Left hindlimb (tissue), 1 donor: Measurements from ENCODE around the gene TENT5A.
A peak's percentile ranks its signal among the peaks of the same experiment; 100 is the strongest.
"Not testable (repeated sequence)": the region's sequence is repeated elsewhere in the genome, so short reads cannot be mapped to it uniquely, and the experiment has no call there.

Experiments
- DNase-seq: peaks from one replicate; pipeline ENCODE4 v3.0.0-alpha.2; 2018

TENT5A gene

DNA sequence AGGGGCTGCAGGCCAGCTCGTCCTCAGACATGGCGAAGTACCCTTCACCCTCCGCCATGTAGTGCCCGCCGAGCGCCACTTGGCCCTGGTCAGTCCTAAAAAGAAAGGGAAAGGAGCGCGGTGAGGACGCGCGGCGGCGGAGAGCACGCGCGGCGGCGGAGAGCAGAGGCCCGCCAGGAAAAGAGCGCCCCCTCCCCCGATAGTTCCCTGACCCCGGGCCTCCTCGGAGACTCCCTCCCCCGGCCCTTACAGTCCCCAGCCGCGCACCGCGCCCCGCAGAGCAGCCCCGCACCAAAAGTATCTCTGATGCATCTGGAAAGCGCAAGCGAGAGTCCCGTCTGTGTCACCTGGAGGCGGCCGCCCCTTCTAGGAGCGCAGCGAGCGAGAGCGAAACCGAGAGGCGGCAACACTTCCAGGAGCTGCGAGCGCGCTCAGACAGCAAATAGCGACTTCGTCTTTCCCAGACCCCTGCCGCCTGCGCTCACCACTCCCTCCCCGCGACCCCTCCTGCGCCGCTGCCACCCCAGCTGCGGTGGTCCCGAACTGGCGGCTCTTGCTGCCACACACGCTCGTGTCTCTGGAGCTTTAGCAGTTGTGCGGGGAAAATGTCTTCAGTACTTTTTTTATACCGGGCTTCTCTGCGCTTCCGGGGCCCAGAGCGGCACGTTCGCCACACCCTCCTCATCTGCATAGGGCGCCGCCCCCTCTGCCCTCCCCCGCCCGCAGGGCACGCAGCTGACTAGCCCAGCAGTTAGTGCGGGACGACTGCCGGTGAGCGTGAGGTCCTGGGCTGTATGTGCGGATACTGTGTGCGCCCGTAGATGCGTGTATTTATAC lies at the start of gene TENT5A:
TENT5A (minus strand) TSS at position 598 of the 837 bp plus-strand sequence; CDS start at position 58, 540 bp downstream.
- DNase-seq: peak; percentile 95

DNA sequence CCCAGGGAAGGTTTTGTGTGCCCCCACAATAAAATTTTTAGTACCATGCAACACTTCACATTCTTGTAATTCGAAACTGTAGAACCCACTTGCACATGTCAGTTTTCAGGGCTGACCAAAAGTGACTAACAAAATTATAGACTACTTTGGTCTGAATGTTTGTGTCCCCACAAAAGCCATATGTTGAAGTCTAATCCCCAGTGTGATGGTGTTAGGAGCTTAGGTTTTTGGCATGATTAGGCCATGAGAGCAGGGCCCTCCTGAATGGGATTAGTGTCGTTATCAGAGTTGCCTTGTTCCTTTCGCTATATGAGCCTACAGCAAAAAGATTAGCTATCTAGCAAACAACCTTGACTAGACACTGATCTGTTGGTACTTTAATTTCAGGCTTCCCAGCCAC lies 49.0 kb upstream of the TENT5A start:
- no peak for DNase-seq

DNA sequence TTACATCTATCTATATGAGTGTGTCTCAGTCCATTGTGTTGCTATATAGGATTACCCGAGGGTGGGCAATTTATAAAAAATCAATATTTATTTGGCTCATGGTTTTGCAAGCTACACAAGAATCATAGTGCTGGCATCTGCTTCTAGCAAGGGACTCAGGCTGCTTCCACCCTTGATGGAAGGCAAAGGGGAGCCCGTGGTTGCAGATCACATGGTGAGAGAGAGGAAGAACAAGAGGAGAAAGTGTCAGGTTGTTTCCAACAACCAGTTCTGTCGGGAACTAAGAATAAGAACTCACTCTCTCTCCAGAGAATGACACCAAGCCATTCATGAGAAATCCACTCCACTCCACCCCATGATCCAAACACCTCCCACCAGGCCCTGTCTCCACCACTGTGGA lies 48.2 kb upstream of the TENT5A start:
- DNase-seq: no peak

DNA sequence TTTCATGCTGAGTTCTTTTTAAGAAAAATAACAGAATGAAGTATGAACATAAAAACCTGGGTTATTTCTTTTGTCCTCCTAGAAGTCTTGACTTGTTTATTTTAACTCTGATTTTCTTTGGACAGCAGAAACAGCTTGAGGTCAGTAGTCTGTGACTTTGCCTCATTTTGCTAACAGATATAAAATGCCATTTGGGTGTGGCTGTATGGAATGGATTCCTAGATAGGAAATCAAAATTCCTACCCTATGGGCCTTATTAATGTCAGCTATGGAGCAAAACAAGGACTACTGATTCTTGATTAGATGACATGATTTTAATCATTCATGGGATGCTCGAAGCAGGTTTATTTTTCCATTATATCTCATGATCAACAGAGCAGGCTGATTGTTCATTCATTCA lies 46.8 kb upstream of the TENT5A start:
- no peak for DNase-seq

DNA sequence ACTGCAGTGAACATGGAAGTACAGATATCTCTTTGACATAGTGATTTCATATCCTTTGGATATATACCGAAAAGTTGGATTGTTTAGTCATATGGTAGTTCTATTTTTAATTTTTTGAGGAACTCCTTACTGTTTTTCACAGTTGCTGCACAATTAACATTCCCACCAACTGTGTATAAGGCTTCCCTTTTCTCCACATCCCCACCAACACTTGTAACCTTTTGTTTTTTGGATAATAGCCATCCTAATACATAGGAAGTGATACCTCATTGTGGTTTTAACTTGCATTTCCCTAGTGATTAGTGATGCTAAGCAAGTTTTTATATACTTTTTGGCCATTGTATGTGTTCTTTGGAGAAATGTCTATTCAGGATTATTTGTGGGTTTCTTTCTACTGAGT lies 45.1 kb upstream of the TENT5A start:
- DNase-seq: no peak

DNA sequence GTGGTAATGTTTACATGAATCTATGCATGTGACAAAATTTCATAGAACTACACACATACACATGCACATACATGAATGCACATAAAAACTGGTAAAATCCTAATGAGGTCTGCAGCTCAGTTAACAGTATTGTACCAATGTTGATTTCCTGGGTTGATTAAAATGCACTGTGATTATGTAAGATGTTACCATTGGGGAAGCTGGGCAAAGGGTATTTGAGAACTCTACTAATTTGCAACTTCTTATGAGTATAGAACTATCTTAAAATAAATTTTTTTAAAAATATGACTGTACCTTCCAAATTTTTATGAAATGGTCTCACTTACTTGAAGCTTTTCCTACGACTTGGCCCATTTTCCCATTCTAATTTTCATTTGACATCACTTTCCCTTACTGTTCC lies 43.4 kb upstream of the TENT5A start:
- no peak for DNase-seq

DNA sequence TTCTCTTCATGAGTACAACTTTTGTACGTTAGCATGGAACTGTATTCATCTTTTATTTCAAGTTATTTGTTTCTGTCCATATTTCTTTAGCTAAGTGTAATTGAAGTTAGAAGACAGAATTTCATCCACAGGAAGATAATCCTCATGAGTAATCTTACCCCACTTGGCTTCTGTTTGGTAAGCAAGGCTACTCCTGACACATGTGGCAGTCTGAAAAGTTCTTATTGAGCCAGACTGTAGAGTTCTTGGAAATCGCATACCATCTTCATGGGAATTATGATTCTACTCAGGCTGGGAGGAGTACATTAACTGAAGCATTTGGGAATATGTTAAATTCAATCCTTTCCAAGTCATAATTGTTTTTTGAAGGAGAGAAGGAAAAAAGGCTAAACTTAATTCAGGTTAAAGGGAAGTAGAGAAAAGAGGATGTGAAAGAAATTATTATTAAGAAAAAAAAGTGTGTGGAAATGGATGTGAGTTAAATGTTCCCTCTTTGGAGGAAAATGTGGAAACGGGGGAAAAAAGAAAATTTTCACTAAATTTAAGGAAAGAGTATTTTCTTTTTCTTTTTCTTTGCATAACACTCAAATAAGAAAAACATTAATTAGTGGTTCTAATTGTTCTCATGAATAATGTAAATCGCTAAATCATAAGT lies 41.5 kb upstream of the TENT5A start:
- no peak for DNase-seq

DNA sequence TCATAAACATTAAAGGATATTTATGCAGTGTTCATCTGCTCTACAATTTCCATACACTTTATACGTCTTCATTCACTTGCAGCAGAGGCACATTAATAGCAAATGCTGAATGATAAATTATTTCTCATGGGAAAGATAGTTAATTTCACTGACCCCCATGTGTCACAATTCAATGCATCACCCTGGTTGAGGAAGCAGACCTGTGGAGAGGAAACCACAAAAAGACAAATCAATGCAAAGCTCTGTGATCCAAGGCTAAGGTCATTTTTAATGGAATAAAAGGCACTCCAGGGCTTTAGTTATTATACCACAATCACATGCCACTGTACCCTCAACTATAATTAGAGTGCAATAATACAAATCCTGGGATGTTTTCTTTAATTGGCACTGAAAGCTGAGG lies 40.3 kb upstream of the TENT5A start:
- DNase-seq: no peak

DNA sequence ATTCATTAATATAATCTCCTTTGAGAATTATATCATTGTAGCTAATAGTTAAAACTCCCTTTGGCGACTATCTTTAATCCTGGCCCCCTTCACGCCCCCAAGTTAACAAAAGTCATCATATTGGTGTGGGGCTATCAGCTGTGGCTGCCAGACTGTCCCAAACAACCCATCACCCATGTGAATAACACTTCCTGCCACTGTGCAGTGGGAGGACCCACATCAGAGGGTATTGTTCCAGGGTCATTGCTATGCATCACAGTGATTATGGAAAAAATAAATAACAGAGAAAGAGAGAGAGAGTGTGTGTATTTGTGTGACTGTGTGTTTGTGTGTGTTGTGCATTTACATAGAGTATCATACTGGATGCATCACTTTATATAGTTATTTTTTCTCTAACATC lies 39.3 kb upstream of the TENT5A start:
- no peak for DNase-seq

DNA sequence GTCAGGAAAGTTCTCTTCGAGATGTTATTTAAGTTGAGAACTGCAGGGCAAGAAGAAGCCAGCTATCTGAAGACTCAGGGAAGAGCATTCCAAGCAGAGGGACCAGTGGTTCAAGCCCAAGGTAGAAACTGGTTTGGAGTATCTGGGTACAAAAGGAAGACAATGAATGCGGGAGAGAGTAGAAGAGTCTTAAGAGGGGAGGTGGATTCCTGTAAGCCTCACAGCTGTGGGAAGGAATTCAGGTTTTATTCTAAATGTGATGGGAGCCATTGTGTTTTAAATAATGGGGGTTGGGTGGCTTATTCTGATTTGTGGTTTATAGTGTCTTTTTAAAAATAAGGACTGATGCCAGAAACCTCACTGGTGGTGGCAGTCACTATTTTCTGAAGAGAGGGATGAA lies 37.6 kb upstream of the TENT5A start:
- no peak for DNase-seq

DNA sequence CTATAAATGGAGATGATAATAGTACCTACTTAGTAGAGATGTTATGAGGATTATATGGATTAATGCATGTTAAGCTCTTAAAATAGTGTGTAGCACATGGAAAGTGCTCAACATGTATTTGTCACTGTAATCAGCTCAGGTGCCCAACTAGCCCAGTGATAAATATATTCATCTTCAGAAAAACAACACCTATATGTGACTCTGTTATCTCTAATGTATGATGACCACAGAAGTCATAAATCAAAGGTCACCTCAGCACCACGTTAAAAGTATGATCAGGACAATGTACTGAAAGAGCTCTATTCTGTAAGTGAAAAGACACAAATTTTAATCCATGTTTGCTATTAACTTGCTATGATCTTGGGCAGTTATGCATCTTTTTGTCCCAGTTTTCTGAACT lies 36.8 kb upstream of the TENT5A start:
- DNase-seq: no peak

DNA sequence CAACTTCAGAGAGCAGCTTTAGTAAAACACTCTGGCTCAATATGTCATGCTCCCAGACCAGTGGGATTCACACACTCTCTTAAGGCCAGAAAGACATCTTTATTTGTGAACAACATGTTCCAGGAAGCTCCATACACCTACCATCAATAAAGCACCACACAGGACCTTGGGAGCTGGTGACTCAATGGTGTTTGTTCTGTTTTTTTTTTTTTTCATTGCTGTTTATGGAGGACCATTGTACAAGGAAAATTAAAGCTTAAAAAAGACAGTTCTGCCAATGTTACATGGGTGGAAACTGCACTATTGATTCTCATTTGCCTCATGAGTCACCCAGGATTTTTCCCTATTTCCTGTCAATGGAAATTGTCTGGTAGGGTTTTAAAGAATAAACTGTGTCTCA lies 36.3 kb upstream of the TENT5A start:
- DNase-seq: no peak

DNA sequence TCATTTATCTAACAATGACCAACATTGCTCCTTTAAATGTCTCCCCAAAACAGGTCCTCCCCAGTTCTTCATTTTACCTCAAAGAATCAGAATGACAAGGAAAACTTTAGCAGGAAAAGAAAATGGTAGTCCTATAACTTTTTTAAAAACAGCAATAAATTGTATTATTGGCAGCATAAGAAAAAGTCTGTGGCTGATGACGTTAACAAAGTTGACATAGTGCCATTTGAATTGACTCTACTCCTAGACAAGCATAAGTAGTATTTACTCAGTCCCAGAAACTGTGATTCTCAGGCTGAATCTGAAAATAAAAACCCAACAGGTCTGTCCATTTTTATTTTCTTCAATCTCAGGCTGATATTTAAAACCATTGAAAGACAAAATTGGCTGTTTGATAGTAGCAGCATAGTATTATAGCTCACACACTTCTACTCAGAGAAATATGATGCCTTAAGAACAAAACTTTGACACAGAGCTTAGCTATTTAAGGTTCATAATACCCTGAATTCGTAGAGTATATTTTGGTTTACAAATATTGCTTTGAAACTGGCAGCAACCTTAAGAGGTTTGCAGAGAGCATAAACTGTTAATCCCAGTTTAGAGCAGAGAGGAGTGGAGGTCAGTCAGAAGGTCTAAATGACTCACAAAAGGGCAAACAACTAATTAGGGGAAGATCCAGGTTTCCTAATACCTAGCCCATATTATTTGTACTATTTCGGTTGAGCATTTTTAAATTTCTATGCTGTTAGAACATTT lies 35.0 kb upstream of the TENT5A start:
- no peak for DNase-seq

DNA sequence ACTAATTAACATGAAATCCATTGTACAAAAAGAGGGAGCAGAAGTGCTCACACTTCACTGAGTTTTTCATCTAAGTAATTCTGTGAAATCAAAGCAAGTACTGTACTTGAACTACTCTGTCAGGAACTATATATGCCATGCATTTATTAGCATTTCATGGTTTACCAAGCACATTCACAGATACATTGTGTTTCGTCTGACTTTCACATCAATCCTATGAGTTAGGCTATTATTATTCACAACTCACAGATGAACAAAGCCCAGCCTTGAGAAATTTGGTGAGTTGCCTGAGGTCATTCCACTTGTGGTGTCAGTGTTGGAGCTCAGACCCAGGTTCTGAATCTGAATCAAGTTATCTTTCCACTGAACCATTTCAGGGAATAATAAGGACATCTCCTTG lies 33.7 kb upstream of the TENT5A start:
- DNase-seq: no peak

DNA sequence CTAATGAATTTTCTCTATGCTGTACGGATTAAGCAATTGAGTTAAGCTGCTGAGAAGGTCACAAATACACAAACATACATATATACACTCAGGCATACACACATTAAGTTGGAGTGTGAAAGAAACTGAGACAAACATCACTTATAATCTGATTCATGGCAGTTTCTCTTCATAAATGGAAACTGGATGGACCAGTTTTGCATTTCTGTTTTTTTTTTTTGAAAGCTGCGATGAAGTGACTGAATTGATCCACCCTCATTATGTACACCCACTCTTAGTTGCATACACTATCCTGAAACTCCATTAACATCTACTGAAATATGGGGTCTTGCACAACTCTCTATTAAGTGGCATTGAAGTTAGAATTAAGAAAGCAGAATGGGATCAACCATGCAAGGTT lies 32.9 kb upstream of the TENT5A start:
- no peak for DNase-seq

DNA sequence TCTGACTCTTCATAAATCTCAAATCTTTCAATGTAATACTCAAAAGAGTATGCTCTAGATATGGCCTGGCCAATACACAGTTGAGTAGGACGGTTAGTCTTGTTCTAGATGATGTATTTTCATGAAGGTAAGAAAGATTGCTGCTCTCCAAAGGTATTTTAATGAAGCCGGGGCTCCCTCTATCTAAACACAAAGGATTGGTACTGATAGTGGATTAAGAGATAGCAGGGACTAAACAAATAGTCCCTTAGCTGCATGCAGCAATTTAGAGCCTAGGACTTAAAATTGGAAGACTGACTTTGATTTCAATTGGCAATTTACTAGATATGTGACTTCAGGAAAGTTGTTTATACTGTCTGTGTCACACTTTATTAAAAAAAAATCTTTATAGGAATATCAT lies 31.4 kb upstream of the TENT5A start:
- no peak for DNase-seq

DNA sequence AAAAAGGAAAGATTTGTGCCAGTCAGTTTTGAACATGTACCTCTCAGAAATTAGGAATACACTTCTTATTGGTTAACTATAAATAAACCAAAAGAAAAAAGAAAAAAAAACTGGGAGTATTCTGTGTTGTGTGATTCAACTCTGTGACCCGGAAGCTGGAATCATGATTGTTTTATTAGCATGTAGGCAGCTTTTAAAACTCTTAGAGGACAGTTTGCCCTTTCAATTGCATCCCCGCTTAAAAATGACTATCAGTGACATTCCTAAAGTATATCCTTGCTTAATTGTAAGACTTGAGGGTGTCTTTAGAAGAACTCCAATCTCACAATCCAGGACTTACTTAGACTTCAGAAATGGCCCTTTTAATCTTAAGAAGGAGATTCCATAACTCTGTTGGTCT lies 29.1 kb upstream of the TENT5A start:
- no peak for DNase-seq

DNA sequence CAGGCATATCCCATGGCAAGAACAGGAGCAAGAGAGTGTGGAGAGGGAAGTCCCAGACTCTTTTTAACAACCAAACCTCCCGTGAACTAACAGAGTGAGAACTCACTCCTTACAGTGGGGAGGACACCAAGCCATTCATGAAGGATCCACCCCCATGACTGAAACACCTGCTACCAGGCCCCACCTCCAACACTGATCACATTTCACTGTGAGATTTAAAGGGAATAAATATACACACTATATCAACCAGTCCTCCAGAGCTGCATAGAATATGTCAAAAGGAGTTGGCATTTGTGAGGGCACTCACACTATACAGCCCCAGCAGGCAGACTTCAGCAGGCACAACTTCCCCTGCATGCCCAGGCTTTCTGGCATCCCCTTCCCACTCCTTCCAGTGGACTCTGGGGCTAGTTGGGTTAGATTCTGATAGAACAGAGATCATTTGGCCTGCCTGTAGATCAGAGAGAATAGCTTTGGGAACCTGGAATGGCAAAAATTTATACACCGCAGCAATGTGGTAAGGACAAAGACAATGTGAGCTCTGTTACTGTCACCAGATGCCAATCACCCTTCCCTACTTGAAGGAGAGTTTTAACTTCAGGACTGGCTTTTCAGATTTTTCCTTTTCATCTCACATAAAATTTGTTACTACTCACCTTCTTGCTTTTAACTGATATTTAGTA lies 25.2 kb upstream of the TENT5A start:
- no peak for DNase-seq

DNA sequence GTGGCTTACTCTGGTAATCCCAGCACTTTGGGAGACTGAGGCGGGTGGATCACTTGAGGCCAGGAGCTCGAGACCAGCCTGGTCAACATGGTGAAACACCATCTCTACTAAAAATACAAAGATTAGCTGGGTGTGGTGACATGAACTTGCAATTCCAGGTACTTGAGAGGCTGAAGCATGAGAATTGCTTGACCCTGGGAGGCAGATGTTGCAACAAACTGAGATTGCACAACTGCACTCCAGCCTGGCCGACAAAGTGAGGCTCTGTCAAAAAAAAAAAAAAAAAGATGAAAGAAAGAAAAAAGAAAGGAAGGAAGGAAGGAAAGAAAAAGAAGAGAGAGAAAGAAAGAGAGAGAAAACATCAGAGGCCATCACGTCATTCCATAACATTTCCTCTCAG lies 23.7 kb upstream of the TENT5A start:
- not testable (repeated sequence) for DNase-seq

DNA sequence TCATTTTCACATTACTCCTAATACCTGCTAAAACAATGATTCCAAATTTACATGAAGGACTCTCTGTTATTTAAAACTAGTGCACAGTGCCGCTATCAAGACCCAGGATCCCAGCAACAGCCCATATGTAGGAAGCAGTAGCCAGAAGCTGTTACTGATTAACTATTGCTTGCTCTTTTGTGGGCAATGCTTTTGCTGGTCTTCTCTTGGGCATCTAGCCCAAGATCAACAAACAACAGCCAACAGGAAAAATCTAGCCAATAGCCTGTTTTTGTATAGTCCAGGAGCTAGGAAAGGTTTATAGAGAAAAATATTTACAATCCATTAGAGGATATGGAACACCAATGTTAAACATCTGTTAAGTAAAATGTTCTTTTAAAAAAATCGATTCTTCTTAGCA lies 22.1 kb upstream of the TENT5A start:
- no peak for DNase-seq

DNA sequence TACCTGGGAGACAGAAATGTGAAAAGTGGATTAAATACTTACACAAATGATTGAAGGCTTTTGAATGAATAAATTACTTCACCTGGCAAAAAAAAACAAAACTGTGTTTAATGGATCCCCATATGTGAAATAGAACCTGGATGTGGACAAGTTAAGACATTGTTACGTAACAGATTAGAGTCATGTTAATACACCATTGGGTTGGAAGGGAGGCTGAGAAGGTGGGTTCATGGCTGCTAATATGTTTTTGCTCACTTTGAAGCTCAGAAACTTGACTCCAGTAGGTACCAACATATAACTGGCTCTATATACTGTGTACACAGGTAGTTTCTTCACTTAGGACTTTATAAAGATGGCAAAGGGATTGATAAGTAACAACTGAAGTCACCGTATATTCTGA lies 21.4 kb upstream of the TENT5A start:
- DNase-seq: no peak

DNA sequence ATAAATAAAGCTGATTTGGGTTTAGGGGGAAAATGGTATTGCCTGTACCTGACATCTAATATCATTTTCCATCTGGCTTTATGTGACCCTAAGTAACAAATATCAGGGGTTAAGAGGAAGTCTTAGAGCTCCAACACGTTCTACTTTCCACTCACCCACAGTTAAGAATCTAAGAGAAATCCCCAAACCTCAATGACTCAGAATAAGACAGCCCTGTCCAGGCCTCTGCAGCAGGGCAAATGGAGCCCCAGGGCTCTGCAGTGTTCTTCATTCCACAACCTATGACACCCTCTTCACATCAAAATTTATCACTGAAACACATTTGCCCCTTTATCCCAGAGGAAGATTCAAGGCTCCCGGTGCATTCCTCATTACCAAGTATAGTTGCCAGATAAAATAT lies 20.3 kb upstream of the TENT5A start:
- no peak for DNase-seq

DNA sequence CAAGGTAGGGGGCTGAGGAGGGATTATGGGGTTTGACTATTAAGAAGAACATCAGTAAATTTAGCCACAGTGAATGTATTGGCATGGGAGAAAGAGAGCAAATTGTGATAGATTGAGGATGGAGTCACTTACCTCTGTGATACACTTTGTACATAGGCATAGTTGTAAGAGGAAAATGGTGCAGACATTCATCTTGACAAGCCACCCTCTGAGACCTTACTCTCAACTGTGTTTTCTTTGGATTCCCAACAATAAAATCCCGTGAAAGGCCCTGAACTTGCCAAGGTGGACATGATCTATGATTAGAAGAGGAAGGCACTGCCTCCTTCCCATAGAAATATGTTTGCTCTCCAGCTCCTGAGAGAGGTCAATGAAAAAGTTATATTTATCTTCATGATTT lies 18.6 kb upstream of the TENT5A start:
- no peak for DNase-seq
